Karpas-422 (cell line): ENCODE measurements around the gene BACH2. TPM values are rescaled to one million over a fixed set of nuclear protein-coding genes. Genes with fewer than 3 reads are reported as not detected.

Source experiments
- DNase-seq: peaks from one replicate; pipeline ENCODE4 v3.0.0-alpha.2; 2015
- H2AFZ ChIP-seq: fragments of 200-600 bp; sonication (generic); 2 replicates; pipeline ENCODE4 v1.6.1; 2014; ENCODE audit warnings: antibody characterized with exemption, low read length, mixed read lengths
- H3K27ac ChIP-seq: fragments of 200-600 bp; sonication (generic); 2 replicates; pipeline ENCODE4 v1.5.1; 2014; ENCODE audit warnings: mild to moderate bottlenecking, low read length, moderate library complexity
- H3K27me3 ChIP-seq: fragments of 200-600 bp; sonication (generic); 2 replicates; pipeline ENCODE4 v1.6.1; 2014; ENCODE audit warnings: low read length, mixed read lengths
- H3K36me3 ChIP-seq: fragments of 200-600 bp; sonication (generic); 2 replicates; pipeline ENCODE4 v1.6.1; 2014; ENCODE audit warnings: low read length, mixed read lengths; ENCODE audit not compliant: insufficient read depth
- H3K4me1 ChIP-seq: fragments of 200-600 bp; sonication (generic); 2 replicates; pipeline ENCODE4 v1.6.1; 2014; ENCODE audit warnings: mild to moderate bottlenecking, low read length, mixed read lengths
- H3K4me2 ChIP-seq: fragments of 200-600 bp; sonication (generic); 2 replicates; pipeline ENCODE4 v1.6.1; 2014; ENCODE audit warnings: low read length, low read depth, mild to moderate bottlenecking; ENCODE audit not compliant: poor library complexity, severe bottlenecking
- H3K4me3 ChIP-seq: fragments of 200-600 bp; sonication (generic); 2 replicates; pipeline ENCODE4 v1.5.1; 2014; ENCODE audit warnings: mild to moderate bottlenecking, antibody characterized with exemption, low read length, mixed read lengths
- H3K79me2 ChIP-seq: fragments of 200-600 bp; sonication (generic); 2 replicates; pipeline ENCODE4 v1.6.1; 2014; ENCODE audit warnings: mild to moderate bottlenecking, low read length, mixed read lengths
- H3K9ac ChIP-seq: fragments of 200-600 bp; sonication (generic); 2 replicates; pipeline ENCODE4 v1.6.0; 2014; ENCODE audit warnings: low read length
- H3K9me2 ChIP-seq: fragments of 200-600 bp; sonication (generic), shearing (Covaris generic); replicated peaks from 2 replicates; pipeline ENCODE4 v1.6.0; 2014; ENCODE audit warnings: mild to moderate bottlenecking, low read length, moderate library complexity; ENCODE audit not compliant: insufficient read depth
- H3K9me3 ChIP-seq: fragments of 300-700, 200-600 bp; sonication (generic); 2 replicates; pipeline ENCODE4 v1.6.1; 2014; ENCODE audit warnings: low read length, mixed read lengths
- H4K20me1 ChIP-seq: fragments of 200-600 bp; sonication (generic); 2 replicates; pipeline ENCODE4 v1.6.1; 2014; ENCODE audit warnings: mild to moderate bottlenecking, antibody characterized with exemption, low read length, low read depth; ENCODE audit not compliant: insufficient read depth
- total RNA-seq: library from RNA; depleted of rRNA; stranded (reverse); fragments of >200 nt; shearing (Covaris generic); gene quantifications from 2 replicates; pipeline ENCODE4 v1.2.3, GENCODE V29; 2014; ENCODE audit warnings: low replicate concordance

The BACH2 gene
- total RNA-seq, 1 experiment from 2014 or later = 3.2 TPM

GRCh38 chr6:90251295-90251992 is 45.2 kb downstream of the BACH2 start:
- Histone ChIP-seq H3K4me1 (peaks cover 5% of the 10 kb centered on the region; the same call in 1 of the 2 replicates), H3K36me3 (no peaks in the 10 kb centered on the region), H4K20me1 (no peaks in the 10 kb centered on the region), H3K27ac (no peak overlapping the region), H3K4me3 (no peak overlapping the region), H3K9me2 (no peaks in the 10 kb centered on the region), H3K79me2 (no peaks in the 10 kb centered on the region), H2AFZ (no peak overlapping the region), H3K27me3 (no peaks in the 10 kb centered on the region), H3K4me2 (no peak overlapping the region), H3K9ac (no peak overlapping the region), H3K9me3 (no peaks in the 10 kb centered on the region)
- DNase-seq = no peak

GRCh38 chr6:90250405-90250804 is 46.2 kb downstream of the BACH2 start:
- Histone ChIP-seq H3K4me2 (no peak overlapping the region), H3K79me2 (no peaks in the 10 kb centered on the region), H3K36me3 (no peaks in the 10 kb centered on the region)

GRCh38 chr6:90249458-90249857 is 47.2 kb downstream of the BACH2 start:
- no peaks in the 10 kb centered on the region for H3K9me2 ChIP-seq
- no peaks in the 10 kb centered on the region for H4K20me1 ChIP-seq
- H3K79me2 ChIP-seq = no peaks in the 10 kb centered on the region
- H3K27me3 ChIP-seq = no peaks in the 10 kb centered on the region
- H3K4me3 ChIP-seq = no peak overlapping the region
- DNase-seq = no peak
- H3K4me2 ChIP-seq = no peak overlapping the region
- no peaks in the 10 kb centered on the region for H3K9me3 ChIP-seq
- no peak overlapping the region for H3K27ac ChIP-seq
- H3K36me3 ChIP-seq = no peaks in the 10 kb centered on the region
- no peak overlapping the region for H3K9ac ChIP-seq
- peaks cover 5% of the 10 kb centered on the region; the same call in 1 of the 2 replicates for H3K4me1 ChIP-seq
- no peak overlapping the region for H2AFZ ChIP-seq

More at GRCh38 chr6:90250405-90250804, 46.2 kb downstream of the BACH2 start:
- Histone ChIP-seq H3K9ac (no peak overlapping the region), H3K9me2 (no peaks in the 10 kb centered on the region), H3K27ac (no peak overlapping the region), H3K27me3 (no peaks in the 10 kb centered on the region), H3K9me3 (no peaks in the 10 kb centered on the region), H3K4me1 (peaks cover 5% of the 10 kb centered on the region; the same call in 1 of the 2 replicates), H4K20me1 (no peaks in the 10 kb centered on the region), H2AFZ (no peak overlapping the region), H3K4me3 (no peak overlapping the region)
- DNase-seq = no peak

GRCh38 chr6:90249034-90249433 is 47.6 kb downstream of the BACH2 start:
- Histone ChIP-seq H3K4me2 (no peak overlapping the region), H4K20me1 (no peaks in the 10 kb centered on the region), H3K9ac (no peak overlapping the region), H3K4me3 (no peak overlapping the region), H3K9me3 (no peaks in the 10 kb centered on the region), H3K79me2 (no peaks in the 10 kb centered on the region), H2AFZ (no peak overlapping the region), H3K9me2 (no peaks in the 10 kb centered on the region), H3K4me1 (peaks cover 5% of the 10 kb centered on the region; the same call in 1 of the 2 replicates), H3K27me3 (no peaks in the 10 kb centered on the region), H3K27ac (no peak overlapping the region), H3K36me3 (no peaks in the 10 kb centered on the region)
- no peak for DNase-seq

GRCh38 chr6:90247262-90247661 is 49.4 kb downstream of the BACH2 start:
- H3K4me2 ChIP-seq = no peak overlapping the region
- no peaks in the 10 kb centered on the region for H3K9me2 ChIP-seq
- no peaks in the 10 kb centered on the region for H3K27me3 ChIP-seq
- H2AFZ ChIP-seq = no peak overlapping the region
- no peaks in the 10 kb centered on the region for H4K20me1 ChIP-seq
- no peaks in the 10 kb centered on the region for H3K36me3 ChIP-seq
- no peak overlapping the region for H3K9ac ChIP-seq
- no peaks in the 10 kb centered on the region for H3K79me2 ChIP-seq
- H3K4me1 ChIP-seq = peaks cover 5% of the 10 kb centered on the region; the same call in 1 of the 2 replicates
- H3K4me3 ChIP-seq = no peak overlapping the region
- DNase-seq = no peak
- no peaks in the 10 kb centered on the region for H3K9me3 ChIP-seq
- no peak overlapping the region for H3K27ac ChIP-seq

GRCh38 chr6:90241229-90241880 is 55.3 kb downstream of the BACH2 start:
- H3K9me3 ChIP-seq = no peaks in the 10 kb centered on the region
- DNase-seq = no peak

GRCh38 chr6:90238496-90239266 is 58.0 kb downstream of the BACH2 start:
- Histone ChIP-seq H3K4me2 (no peak overlapping the region), H2AFZ (no peak overlapping the region), H3K27ac (no peak overlapping the region), H3K36me3 (no peaks in the 10 kb centered on the region), H4K20me1 (no peaks in the 10 kb centered on the region), H3K9me3 (no peaks in the 10 kb centered on the region), H3K27me3 (no peaks in the 10 kb centered on the region), H3K4me3 (no peak overlapping the region), H3K9me2 (no peaks in the 10 kb centered on the region), H3K79me2 (no peaks in the 10 kb centered on the region), H3K4me1 (peaks cover 7% of the 10 kb centered on the region; the same call in 1 of the 2 replicates), H3K9ac (no peak overlapping the region)
- DNase-seq = no peak

More at GRCh38 chr6:90241229-90241880, 55.3 kb downstream of the BACH2 start:
- no peaks in the 10 kb centered on the region for H3K79me2 ChIP-seq
- H3K27ac ChIP-seq = no peak overlapping the region
- H3K27me3 ChIP-seq = no peaks in the 10 kb centered on the region
- no peaks in the 10 kb centered on the region for H3K9me2 ChIP-seq
- no peaks in the 10 kb centered on the region for H3K36me3 ChIP-seq
- H3K4me2 ChIP-seq = no peak overlapping the region
- no peaks in the 10 kb centered on the region for H3K4me1 ChIP-seq
- H3K4me3 ChIP-seq = no peak overlapping the region
- no peaks in the 10 kb centered on the region for H4K20me1 ChIP-seq
- no peak overlapping the region for H3K9ac ChIP-seq
- H2AFZ ChIP-seq = no peak overlapping the region
